Activated CD8-positive, alpha-beta memory T cell treated with anti-CD3 and anti-CD28 coated beads for 24 hours (primary cell): Measurements from ENCODE around the gene SHISAL2B.
"Not testable (repeated sequence)": the region's sequence is repeated elsewhere in the genome, so short reads cannot be mapped to it uniquely, and the experiment has no call there.

ENCODE experiments used
- DNase-seq: peaks from one replicate; pipeline ENCODE4 v3.0.0-alpha.2; 2020

The SHISAL2B gene

DNA sequence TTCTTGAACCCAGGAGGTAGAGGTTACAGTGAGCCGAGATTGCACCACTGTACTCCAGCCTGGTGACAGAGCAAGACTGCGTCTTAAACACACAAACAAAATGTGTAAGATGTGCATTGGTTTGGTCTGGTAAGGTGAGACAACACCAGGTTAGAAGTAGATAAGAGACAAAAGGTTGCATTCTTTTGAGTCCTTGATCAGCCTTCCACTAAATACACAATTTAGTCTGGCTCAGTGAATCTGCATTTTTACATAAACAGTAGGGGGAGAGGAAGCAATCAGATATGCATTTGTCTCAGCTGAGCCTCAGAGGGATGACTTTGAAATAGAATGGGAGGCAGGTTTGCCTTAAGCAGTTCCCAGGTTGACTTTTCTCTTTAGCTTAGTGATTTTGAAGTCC is 15.8 kb downstream of the SHISAL2B start:
- DNase-seq, result not testable (repeated sequence)

DNA sequence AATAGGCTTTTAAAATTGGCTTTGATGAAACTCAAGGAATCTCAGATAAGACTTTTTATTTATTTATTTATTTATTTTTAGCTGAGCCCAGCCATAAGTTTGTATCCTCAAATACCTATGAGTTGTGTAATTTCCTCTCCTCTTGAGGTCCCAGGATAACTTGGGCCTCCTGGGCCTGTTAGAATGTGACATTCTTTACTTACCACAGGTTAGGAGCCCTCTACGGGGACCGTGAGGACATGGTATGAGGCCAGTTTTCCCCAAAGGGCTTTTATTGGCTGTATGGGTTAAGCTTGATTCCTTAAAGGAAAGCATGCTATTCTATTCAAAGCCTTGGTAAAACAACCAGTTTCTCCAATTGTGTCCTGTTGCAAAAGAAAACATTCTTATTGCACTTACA is 16.9 kb downstream of the SHISAL2B start:
- DNase-seq, result no peak

DNA sequence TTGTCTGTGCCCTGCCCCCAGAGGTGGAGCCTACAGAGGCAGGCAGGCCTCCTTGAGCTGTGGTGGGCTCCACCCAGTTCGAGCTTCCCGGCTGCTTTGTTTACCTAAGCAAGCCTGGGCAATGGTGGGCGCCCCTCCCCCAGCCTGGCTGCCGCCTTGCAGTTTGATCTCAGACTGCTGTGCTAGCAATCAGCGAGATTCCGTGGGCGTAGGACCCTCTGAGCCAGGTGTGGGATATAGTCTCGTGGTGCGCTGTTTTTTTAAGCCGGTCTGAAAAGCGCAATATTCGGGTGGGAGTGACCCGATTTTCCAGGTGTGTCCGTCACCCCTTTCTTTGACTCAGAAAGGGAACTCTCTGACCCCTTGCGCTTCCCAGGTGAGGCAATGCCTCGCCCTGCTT is 24.2 kb downstream of the SHISAL2B start:
- DNase-seq, result not testable (repeated sequence)

DNA sequence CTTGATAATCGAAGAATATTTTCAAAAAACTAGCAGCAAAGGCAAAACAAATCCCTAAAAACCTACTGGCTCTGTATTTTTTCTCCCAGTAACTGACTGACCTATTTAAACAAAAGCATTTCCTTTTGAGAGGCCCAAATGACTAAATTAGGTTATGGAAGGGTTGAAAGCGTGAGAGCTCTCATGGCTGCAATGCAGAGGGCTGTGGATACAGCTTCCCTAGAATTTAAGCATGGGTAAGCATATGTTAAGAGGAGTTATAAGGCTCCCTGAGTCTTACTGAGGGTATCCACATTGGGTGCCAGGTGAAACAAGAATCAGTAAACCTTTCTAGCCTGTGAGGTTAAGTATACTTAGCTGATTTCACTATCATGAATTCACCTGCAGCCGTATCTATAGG is 32.3 kb downstream of the SHISAL2B start:
- no peak for DNase-seq

DNA sequence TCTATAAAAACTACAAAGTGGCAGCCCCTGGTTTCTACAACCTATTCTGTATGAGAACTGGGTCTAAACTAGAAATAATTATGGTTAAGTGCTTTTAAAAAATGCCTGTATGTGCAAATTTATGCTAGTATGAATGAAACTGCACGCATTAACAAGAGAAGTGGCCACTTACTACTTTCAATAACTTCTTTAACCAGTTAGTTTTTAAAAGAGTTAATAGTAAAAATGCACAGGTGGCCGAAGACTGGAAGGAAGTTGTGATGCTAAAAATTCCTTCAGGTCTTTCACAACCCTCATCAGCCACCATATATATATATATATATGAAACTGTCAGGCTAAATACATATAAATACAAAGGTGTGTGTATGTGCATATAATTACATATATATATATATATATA is 36.8 kb downstream of the SHISAL2B start:
- no peak for DNase-seq

DNA sequence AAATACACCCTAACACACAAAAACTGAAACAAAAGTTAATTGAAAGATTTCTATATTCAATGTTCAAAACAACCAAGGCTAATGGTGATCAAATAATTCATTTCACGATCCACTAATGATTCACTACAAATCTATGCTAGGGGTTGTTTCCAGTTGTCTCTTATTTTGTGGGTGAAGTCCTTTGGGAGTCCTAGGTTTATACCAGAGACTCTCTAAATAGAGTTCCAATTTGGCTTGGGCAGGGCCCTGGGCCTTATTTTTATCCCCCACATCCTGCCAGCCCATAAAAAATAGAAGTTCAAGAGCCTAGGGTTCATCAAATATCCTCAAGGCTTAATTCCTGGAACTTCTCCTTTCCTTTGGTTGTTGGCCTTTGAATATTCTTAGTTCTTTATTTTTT is 52.1 kb downstream of the SHISAL2B start:
- no peak for DNase-seq

DNA sequence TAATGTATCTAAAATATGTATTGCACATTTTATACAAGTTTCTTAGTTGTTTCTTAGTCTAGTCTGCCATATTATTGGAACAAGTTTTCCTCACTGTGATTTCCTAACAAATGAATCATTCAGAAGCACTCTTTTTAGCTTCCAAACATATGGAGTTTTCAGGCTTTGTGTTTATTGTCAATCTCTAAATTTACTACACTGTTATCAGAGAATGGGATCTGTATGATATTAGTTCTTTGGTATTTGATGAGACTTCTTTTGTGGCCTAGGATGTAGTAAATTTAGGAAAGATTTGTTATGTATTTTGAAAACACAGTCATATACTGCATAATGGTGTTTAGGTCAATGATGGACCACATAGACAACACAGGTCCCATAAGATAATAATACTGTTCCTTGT is 52.5 kb downstream of the SHISAL2B start:
- no peak for DNase-seq

DNA sequence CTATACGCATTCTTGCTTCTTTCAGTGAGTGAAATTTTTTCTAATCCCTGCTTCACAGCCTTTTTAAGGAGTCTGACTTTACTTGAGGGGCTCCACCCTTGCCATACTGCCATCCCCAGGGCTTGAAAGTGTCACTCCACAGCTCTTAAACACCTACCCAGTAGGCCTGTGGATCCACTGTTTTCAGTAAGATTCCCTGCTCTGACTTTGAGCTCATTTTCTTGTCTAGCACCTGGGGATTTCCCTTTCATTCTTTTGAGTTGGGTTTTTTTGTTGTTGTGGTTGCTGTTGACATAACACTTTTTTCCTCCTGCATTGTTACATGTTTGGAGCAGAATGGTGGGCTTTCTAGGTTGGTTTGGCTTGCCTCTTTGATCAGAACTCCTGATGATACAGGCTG is 54.6 kb downstream of the SHISAL2B start:
- DNase-seq, result no peak

DNA sequence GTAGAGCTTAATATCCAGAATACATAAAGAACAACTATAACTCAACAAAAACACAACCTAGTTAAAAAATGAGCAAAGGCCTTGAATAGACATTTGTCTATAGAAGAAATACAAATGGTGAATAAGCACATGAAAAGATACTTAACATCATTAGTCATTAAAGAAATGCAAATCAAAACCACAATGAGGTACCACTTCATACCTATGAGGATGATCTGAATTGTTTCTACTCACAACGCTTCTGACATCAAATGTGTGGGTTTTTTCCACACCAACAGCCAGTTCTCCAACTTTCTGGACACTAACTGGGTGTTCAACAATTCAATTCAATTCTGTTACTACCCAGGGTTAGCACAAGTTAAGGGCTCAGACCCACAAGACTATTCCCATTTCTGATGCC is 56.1 kb downstream of the SHISAL2B start:
- DNase-seq, result no peak

DNA sequence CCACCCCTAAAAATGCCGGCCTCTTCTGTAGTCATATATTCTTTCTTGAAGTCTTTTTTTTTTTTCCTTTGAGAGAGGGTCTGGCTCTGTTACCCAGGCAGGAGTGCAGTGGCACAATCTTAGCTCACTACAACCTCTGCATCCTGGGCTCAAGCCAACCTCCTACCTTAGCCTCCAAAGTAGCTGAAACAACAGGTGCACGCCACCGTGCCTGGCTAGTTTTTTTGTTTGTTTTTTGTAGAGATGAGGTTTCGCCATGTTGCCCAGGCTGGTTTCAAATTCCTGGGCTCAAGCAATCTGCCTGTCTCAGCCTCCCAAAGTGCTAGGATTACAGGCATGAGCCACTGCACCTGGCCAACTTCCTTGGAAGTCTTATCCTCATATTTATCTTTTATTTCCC is 59.1 kb downstream of the SHISAL2B start:
- DNase-seq, result no peak

DNA sequence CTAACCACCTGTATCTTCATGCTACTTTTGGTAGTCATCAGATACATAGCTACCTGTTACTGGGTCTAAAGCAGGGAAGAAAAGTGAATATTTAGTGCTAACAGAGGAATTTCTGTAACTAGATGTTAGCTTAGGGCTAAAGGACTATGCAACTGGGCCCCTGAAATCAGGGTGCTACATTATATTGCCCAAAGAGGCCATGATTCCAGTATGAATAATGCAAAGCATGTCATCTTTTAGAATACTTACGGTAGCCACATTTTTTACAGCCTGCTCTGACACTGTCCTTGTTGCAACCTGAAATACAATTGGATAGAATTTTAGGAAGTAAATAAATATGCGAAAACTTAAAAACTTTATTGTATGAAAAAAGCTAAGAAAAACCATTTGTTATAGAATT is 63.8 kb downstream of the SHISAL2B start:
- no peak for DNase-seq

DNA sequence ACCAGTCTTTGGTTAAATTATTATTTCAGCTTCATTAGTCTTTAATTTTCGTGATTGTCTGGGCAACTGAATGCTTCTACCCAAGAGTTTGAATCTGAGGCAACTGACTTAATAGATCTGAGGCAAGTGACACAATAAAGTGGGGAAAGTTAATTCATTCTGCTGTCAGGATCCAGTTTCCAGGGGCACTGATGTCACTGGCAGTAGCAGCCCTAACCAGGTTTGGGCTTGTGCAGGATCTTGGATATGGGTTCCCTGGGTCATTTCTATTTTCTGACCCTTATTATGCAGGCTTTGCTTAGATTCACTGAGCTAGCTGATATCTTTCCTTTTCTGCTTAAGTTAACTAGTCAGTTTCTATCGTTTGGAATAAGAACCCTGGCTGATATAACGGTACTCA is 68.6 kb downstream of the SHISAL2B start:
- no peak for DNase-seq

DNA sequence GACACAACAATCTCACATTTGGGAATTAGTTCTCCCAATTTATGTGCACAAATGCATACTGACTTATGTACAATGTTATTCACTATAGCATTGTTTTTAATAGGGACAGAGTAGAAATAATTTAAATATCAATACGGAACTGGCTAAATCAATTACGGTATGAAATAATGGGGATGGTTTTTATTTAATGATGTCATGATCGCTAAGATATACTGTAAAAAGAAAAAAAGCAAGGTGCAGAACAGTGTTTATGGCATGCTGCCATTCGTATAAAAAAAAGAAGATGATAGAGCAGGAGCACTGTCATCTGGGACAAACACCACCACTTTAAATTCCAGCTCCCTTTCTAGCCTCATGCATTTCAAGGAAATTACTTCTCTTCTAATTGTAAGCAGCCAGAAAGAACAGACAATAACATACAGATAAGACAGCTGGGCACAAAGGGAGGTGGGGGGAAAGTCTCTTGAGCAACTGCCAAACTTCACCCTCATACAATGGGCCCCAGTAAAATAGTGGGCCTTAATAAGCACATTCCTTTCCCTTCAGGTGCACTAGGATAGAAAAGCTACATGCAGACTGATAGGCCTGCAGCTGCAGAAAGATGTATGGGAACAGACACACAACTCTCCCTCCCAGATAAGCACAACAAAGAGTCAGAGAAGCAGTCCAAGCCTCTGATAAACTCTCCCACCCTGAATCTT is 69.8 kb downstream of the SHISAL2B start:
- DNase-seq, result no peak

DNA sequence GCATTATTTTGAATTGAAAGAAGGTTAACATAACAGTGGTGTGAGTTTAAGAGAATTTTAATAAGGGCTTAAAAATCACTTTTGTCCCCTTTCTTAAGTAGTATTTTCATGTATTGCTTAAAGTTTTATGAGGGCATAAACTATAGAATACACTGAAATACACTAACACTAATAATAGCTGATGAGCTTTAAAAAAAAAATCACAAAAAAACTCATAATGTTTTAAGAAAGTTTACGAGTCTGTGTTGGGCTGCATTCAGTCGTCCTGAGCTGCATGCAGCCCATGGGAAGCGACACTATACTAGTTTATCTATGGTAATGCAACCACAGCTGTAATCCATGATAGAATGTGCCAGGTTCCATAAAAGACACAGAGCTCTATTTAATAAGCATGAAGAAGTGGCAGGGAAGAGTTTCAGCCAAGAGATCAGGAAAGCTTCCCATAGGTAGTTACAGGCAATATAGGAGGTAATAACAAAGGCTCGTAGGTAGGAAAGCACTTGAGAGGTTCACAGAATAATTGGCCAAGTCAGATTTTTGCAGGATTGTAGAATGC is 73.7 kb downstream of the SHISAL2B start:
- DNase-seq, result no peak

DNA sequence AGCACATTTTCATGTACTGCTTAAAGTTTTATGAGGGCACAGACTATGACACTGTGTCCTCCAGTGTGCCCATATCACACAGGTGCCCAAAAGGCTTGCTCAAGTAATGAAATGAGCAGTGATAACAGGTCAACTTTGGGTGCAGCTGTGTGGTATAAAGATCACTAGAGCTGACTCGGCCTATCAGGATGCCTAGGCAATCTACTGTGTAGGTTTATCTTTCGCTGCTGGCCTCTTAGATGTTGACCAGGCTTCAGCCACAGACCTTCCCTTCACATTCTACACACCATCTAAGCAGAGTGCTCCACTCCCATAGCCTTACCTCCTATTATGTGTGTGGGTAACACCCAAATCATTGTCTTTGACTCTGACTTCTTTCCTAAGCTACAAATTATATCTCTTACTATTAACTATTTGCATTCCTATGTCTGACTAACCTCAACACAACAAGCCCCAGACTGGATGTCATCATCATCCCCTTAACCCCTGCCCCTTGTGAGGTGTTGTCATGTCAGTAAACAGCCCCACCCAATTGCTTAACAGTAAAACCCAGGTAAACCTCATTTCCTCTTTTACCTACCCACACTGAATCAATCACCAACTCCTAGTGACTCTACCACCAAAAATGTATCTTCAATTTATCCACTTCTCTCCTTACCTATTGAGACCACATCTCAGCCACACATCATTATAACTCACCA is 75.7 kb downstream of the SHISAL2B start:
- DNase-seq, result no peak

DNA sequence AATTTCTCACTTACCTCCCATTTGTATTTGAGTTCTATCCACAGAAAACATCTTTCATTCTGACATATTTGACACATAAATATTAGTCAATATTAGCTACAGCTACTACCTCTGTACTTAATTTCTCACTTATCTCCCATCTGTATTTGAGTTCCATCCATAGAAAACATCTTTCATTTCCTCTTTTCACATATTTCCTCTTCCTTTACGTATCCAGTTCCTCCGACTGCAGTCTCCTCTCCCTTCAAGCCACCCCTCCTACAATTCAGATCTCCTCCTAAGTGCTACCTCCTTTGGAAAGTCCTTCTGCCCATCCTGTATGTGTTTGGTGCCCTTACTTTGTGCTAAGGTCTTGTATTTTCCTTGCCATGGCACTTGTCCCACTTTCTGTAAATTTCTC is 76.6 kb downstream of the SHISAL2B start:
- no peak for DNase-seq
